ENCODE results near the gene FUT6. TPM values are rescaled to one million over a fixed set of nuclear protein-coding genes. Genes with fewer than 3 reads are reported as not detected.

FUT6 gene
- total RNA-seq, 6 experiments from 2014 or later = not detected

DNA sequence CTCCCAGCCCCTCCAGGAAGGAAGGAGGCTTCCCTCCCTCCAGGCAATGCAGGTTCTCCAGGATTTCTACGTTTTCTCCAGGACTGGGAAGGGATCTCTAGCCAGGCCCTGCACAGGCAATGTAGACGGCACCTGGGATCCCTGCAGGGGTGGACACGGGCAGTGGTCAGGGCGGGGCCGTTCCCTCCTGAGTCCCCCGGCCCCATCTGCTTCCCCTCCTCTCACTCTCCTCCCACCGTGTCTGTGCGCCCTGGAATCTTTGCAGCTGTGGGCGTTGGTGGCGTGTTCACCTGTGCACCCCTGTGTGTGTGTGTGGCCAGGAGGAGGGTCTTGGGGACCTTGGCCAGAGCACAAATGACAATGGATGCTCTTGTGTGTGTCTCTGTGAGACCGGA lies 24.7 kb downstream of the FUT6 start:
- DNase-seq = no peak
- no peaks in the 10 kb centered on the region for H3K4me1 Mint-ChIP-seq (ENCODE audit: low read depth)
- TF ChIP-seq, protein P1, sequence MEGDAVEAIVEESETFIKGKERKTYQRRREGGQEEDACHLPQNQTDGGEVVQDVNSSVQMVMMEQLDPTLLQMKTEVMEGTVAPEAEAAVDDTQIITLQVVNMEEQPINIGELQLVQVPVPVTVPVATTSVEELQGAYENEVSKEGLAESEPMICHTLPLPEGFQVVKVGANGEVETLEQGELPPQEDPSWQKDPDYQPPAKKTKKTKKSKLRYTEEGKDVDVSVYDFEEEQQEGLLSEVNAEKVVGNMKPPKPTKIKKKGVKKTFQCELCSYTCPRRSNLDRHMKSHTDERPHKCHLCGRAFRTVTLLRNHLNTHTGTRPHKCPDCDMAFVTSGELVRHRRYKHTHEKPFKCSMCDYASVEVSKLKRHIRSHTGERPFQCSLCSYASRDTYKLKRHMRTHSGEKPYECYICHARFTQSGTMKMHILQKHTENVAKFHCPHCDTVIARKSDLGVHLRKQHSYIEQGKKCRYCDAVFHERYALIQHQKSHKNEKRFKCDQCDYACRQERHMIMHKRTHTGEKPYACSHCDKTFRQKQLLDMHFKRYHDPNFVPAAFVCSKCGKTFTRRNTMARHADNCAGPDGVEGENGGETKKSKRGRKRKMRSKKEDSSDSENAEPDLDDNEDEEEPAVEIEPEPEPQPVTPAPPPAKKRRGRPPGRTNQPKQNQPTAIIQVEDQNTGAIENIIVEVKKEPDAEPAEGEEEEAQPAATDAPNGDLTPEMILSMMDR (IDR thresholded peaks at IDR 0.05) = no peak

DNA sequence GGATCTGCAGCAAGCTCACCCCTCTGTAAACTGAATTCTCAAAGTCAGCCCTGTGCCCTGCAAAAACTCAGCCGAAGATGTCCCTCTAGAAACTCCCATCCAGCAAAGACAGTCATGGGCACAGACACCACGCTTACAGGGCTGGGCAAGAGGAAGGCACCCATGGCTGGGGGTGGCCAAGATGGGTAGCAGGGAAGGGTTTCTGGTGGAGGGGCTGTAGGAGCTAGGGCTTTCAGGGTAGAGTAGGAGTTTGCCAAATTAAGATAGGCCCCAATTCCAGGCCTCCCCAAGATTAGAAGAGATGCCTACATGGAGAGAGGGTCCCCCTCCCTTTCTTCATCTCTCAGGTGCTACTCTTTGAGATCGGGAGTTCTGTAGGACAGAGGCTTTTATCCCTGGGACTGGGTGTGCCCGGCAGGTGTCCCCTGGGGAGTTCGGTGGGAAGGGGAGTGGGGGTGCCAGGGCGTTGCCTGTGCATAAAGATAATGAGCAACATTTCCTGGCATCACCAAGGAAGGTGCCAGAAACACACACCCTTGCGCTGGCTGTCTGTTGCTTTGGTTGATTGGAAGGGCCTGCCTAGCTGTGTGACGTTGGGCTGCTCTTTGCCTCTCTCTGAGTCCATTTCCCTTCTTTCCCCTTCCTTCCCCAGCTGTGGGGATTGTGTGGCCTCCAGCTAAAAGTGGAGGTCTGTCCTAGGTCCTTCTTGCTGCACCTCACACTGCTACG lies 25.2 kb downstream of the FUT6 start:
- H3K36me3 Mint-ChIP-seq (ENCODE audit: low read depth) = no peaks in the 10 kb centered on the region
- H3K27me3 Mint-ChIP-seq (ENCODE audit: insufficient read depth) = peaks cover 23% of the 10 kb centered on the region
- H3K4me1 Mint-ChIP-seq (ENCODE audit: low read depth) = no peaks in the 10 kb centered on the region
- DNase-seq = no peak
- no peak overlapping the region for H3K4me3 Mint-ChIP-seq
- TF ChIP-seq, protein P1 (IDR thresholded peaks at IDR 0.05) = no peak
- no peaks in the 10 kb centered on the region for H3K9me3 Mint-ChIP-seq
- H3K27ac Mint-ChIP-seq = no peak overlapping the region

More for the DNA sequence above, 24.7 kb downstream of the FUT6 start:
- no peaks in the 10 kb centered on the region for H3K9me3 Mint-ChIP-seq
- no peak overlapping the region for H3K4me3 Mint-ChIP-seq
- no peak overlapping the region for H3K27ac Mint-ChIP-seq
- H3K27me3 Mint-ChIP-seq (ENCODE audit: insufficient read depth) = peaks cover 23% of the 10 kb centered on the region
- H3K36me3 Mint-ChIP-seq (ENCODE audit: low read depth) = no peaks in the 10 kb centered on the region

DNA sequence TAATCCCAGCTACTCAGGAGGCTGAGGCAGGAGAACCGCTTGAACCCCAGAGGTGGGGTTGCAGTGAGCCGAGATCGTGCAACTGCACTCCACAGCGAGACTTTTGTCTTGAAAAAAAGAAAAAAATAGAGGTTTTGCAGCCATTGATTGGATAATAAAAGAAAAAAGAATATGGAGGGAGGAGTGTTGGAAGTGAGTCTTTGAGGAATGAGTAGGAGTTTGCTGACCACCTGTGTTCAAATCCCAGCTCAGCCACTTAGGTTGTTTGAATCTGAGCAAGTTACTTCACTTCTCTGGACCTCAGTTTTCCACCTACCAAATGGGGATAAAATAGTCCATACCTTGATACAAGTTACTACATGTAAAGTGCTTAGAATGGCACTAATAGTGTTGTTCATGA lies 28.4 kb downstream of the FUT6 start:
- H3K4me1 Mint-ChIP-seq (ENCODE audit: low read depth) = no peaks in the 10 kb centered on the region
- H3K27ac Mint-ChIP-seq = no peak overlapping the region
- TF ChIP-seq, protein P1 (IDR thresholded peaks at IDR 0.05) = no peak
- no peak for DNase-seq
- H3K9me3 Mint-ChIP-seq = no peaks in the 10 kb centered on the region
- H3K4me3 Mint-ChIP-seq = no peak overlapping the region
- no peaks in the 10 kb centered on the region for H3K36me3 Mint-ChIP-seq (ENCODE audit: low read depth)
- peaks cover 19% of the 10 kb centered on the region for H3K27me3 Mint-ChIP-seq (ENCODE audit: insufficient read depth)

DNA sequence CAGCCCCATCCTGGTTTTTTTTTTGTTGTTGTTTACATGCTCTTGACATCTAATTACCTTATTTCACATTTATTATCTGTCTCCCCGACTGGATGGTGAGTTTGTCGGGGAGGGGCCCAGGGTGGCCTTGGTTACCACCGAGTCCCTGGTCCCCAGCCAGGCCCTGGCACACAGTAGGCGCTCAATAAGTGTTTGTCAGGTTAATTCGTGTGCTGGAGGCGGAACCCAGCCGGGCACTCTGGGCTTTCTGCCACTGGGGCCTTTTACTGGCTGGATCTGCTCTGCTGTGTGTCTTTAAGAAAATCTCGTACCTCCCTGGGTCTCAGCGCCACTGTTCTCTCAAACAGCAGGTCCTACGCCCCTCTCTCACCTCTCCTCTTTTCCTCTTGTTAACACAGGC lies 30.0 kb downstream of the FUT6 start:
- DNase-seq = no peak
- H3K4me3 Mint-ChIP-seq = no peak overlapping the region
- no peaks in the 10 kb centered on the region for H3K9me3 Mint-ChIP-seq
- no peak overlapping the region for H3K27ac Mint-ChIP-seq
- no peaks in the 10 kb centered on the region for H3K4me1 Mint-ChIP-seq (ENCODE audit: low read depth)
- no peaks in the 10 kb centered on the region for H3K36me3 Mint-ChIP-seq (ENCODE audit: low read depth)
- TF ChIP-seq, protein P1 (IDR thresholded peaks at IDR 0.05) = no peak
- peaks cover 25% of the 10 kb centered on the region for H3K27me3 Mint-ChIP-seq (ENCODE audit: insufficient read depth)

GRCh38 chr19:5809053-5809452 lies 30.4 kb downstream of the FUT6 start:
- Mint-ChIP-seq H3K27me3 (ENCODE audit: insufficient read depth) (peaks cover 25% of the 10 kb centered on the region), H3K4me3 (no peak overlapping the region), H3K27ac (no peak overlapping the region), H3K9me3 (no peaks in the 10 kb centered on the region), H3K36me3 (ENCODE audit: low read depth) (no peaks in the 10 kb centered on the region), H3K4me1 (ENCODE audit: low read depth) (no peaks in the 10 kb centered on the region)
- TF ChIP-seq, protein P1 (IDR thresholded peaks at IDR 0.05) = no peak
- DNase-seq = no peak
